GM21529 (cell line): ENCODE measurements around the gene ETNK2.

Experiments used
- ATAC-seq: cut with Tn5 transposase; IDR thresholded peaks from one replicate; pipeline ENCODE4 v1.9.1; 2021; ENCODE audit not compliant: unreplicated experiment

The ETNK2 gene

DNA sequence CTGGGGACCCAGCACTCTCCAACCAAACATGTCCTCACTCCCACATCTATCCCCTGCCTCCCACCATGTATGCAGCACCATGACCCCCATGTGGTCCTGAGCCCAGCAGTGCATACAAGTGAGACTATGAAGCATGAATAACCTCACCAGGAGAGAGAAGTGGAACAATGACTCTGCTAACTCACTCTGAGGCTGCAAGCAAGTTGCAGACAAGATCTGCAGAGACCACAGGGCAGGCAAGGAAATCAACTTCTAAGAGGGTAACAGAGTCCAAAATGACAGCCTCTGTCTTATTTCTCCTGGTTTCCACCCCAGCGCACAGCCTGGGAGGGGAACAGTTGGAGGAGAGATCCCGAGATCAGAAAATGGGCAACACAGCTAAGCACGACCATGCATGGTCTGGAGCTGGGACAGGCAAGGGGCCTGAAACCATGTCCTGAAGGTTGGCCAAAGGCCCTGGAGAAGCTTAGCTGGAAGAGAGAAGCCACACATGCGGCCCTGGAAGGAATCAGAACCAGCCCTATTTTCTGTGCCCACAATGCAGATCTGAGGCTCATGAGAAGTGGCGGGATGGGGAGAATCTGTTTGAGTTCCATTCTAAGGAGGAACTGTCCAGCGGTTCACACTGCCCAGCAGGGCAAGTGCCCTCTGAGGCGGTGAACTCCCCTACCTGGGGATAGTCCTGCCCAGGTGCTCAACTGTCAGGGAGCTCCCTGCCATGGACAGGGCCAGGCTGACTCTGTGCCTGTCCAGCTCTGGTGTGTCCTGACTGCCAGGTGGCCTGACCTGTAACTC, 26.8 kb upstream of the ETNK2 start:
- no peak for ATAC-seq

DNA sequence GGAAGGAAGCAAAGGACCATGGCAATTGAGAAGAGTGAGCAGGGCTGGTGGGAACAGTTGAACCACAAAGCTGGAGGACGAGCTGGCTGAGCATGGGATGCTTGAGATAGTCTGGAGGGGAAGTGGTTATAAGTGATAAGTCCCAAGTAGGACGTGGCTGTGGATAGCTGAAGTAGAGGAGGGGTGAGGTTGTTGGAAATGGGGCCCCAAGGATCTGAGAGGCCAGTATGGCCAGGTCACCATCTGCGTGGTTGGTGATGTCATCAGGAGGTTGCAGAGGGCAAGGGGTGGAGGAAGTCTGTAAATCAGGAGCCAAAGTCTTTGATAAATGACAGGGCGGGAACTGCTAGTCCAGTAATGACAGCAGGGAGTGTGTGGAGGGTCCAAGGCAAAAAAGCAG, 25.3 kb upstream of the ETNK2 start:
- ATAC-seq, result no peak

DNA sequence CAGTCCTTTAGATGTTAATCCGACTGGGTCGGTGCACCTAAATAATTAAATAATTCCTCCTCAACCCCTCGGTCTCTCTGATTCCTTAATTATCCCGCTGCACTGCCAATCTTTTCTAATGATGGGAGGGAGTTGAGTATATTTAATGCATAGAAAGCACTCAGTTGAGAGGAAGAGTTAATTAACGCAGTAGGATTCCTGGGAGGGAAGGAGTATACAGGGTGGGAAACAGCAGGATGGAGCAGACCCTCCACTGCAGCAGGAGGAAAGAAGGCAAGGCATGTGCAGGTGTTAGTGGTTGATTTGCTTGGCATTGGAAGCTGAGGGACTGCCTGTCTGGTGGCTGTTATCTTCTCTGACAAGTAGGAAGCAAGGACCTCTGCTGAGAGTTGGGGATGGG, 24.2 kb upstream of the ETNK2 start:
- ATAC-seq, result no peak

DNA sequence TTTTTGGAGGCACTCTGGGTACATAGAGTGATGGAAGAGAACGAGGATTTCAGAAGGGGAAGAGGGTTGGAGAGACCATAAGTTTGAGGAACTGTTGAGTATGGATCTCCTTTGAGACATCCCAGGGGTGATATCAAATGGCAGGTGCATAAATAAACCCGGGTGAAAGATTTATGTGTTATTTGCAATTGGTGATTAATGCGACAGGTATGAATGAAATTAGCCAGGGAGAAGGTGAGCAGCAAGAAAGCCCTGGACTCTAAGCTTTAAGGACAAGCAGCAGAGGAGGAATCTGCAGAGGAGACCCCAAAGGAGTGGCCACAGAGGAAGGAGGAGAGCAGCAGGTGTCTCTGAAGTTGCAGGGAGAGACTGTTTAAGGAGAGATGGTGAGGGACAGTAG, 23.1 kb upstream of the ETNK2 start:
- no peak for ATAC-seq

DNA sequence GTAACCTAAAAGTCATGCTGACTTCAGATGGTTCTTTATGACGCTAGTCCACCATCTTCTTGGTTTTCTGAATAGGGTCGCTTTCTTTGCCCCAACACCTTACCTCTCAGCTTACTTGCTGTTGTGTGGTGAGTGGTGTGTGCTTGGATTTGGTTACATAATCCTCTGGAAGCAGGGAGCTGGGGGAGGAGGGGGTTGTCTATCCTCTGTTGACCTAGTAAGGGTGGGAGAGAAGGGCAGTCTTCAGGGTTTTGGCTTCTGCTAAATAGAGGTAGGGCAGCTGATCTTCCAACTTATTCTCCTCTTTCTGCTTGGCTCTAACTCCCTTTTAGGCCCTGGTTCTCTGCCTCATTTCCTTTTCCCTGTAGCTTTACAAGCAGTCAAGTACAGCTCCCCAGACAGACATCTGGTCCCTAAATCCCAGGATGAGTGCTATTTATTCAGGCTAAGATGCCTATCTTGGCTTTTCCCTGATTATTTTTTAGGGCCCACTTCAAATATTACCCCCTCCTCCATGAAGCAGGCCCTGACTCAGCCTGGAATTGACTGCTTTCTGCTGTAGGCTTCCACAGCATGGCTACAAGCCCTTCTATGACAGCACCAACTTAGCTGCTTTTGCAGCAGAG, 20.7 kb upstream of the ETNK2 start:
- no peak for ATAC-seq

DNA sequence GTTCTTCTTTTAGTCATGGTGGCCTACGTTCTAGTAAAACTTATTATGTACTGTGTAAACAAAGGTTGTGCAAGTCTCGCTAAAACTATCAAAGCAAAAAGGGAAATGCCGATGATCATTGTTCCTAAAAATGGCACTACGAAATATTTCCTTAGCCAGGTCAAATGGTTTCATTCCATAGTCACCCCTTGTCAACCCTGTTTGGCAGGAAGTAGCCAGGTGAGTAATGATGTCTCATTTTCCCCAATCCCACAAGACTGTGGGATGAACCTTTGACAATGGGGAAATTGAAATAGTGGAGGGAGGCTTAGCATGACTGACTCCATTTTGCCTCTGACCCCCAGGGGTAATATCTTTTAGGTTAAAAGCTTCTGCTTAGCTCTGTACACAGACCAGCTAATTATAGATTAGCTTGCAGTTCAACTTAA, 19.9 kb upstream of the ETNK2 start:
- no peak for ATAC-seq

DNA sequence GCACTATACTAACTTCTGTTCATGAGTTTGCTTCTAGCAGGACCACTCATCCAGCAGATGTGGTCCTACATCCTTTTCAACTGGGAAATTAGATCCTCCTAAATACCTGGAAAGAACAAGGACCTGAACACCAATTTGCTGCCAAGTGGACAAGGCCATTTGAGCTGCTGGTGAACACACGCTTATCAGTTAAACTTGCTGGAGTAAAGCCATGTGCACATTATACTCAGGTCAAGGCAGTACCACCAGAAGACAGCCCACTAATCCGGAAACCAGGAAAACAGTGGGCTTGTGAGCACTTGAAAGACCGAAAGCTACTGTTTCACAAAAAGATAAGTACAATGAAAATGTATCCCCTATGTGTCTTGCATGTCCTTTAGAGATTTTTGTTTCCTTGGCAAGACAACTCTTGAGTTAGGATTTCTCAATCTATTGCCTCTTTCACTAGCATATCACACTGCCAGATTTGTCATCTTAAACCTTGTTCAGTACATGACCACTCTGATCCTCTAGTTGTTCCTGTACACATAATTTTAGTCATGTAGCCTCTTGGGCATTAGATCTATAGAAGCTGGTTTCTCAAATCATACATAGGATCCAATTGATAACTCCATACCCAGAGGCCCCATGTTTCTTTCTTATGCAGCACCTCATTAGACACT, 18.8 kb upstream of the ETNK2 start:
- no peak for ATAC-seq

DNA sequence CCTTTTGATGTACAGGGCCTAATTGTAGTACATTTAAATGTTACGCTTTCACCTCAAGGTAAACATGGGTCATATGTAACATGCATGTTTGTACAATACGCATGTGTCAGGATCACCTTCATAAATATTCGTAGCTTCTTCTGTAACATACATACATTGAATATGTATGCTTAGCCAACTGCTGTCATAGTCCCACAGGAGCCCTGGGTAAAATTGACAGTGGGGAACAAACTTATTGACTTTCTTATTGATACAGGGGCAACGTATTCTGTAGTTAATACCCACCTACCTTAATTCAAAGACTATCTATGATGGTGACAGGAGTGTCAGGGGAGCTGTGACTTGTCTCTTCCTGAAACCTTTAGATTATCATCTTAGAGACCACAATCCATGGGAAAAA, 18.0 kb upstream of the ETNK2 start:
- no peak for ATAC-seq

DNA sequence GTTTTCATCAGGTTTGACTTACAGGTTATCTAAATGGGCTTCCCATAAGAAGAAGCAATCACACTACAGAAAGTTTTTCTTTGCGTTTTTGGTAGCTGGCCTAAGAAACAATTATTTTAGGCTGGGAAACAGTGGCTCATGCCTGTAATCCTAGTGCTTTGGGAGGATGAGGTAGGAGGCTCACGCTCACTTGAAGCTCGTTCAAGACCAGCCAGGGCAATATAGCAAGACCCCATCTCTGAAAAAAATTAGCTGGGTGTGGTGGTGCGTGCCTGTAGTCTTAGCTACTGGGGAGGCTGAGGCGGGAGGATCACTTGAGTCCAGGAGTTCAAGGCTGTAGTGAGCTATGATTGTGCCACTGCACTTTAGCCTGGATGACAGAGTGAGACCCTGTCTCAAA, 15.9 kb upstream of the ETNK2 start:
- no peak for ATAC-seq

DNA sequence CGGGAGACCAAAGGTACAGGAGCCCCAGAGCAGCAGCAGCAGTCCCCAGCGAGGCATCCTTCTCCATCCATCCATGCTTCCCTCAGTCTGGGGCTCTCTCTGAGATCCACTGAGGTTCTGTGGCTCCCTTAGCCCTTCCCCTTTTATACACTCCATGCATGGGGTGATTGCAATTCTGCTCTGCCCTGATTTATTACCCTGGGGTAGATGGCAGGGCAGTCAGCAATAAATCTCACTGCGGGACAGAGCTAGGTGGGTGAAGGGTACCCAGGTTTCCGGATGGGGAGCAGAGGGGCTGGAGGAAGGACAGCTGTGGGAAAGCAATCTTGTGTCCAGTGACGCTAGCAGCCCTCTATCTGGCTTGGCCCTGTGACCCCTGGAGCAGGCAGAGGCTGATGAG, 14.4 kb upstream of the ETNK2 start, which contains the start of gene REN:
TSS of gene REN (minus strand) at position 119 of the 400 bp plus-strand sequence. CDS start at position 75, 44 bp downstream.
- no peak for ATAC-seq

DNA sequence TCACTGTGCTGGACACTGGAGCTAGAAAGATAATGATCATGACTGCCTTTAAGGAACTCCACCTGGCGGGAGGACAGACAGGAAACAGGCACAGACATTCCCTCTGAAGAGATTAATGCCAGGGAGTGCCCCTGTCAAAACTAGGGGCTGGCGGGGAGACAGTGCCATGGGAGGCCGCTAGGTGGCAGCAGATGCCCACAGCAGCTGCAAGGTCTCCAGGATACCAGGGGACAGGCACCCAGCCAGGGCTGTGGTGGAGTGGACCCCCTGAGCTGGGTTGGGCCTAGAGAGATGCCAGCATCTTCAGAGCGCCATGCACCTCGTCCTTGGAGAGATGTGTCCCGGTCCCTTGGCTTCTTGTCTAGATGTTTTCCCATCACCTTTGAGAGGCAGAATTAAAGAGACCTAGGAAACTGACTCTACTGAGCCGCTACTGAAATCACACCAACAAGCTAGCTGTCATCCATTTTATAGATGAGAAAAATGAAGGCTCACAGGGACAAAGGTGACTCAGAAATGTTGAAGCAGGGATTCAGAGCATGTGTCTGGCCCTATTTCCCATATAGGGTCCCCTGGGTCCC, 10.7 kb upstream of the ETNK2 start:
- no peak for ATAC-seq

DNA sequence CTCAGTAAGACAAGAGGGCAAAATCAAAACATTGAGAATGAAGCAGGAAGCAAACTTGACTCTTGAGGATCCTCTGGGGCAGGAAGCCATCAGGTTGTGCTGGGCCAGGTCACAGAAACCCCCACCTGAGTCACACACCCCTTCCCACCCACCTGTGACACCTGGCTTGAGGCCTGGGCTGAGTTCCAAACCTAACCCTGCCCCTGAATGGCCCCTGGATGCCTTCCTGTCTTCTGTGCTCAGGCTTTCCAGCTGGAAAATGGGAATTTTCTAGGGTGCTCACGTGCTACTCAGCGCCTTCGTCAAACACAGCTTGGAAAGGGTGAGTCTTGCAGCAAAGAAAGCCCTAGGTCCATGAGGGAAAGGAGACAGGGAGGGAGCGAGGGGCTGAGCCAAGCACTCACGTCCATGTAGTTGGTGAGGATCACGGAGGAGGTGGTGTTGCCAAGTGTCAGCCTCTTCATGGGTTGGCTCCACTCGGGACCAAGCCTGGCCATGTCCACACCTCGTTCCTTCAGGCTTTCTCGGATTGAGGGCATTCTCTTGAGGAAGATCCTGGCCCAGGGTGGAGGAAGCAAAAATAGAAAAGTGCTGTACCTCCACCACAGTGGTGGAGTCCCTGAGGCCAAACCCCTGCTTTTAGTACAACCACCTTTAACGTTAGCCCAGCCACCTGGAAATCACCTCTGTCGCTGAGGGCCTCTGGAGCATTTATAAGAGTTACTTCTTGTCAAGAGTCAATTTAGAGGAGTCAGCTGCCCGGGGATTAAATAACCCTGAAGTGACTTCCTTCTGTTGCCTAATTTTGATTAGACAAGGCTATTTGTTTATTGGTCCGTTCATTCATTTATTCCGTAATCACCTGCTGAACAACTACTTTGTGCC, 10.0 kb upstream of the ETNK2 start:
- no peak for ATAC-seq

DNA sequence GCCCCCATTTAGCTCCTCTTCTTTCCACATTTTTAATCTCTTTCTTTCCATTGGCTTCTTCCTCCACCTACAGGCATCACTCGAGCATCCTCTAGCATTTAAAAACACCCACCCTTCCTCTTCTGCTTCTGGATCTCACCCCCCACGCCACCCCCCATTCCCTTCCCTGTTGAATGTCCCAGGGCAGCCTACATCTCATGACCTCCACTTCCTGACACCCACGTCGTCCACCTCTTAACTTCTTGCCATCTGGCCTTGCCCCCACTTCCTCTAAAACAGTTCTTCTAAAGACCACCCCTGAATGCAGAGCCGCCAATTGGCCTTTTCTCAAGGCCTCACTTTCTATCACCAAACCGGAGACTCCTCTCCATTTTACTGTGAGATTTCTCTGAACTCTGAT, 6.1 kb upstream of the ETNK2 start:
- no peak for ATAC-seq

DNA sequence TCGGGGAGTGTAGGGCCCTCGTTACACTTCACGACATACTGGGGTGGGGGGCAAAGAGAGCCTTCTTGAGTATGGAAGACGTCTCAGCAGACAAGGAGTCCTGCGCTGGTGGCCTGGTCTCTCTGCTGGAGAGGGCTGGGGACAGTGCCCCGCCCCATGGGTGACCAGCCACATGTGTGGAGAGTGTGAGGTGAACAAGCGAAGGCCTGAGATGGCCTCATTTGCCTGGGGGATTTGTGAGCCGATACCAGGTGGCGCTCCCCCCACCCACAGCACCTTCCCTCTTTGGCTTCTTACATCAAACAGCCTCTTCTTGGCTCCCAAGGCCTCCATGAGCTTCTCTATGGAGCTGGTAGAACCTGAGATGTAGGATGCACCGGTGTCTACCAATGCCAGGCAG, 4.0 kb upstream of the ETNK2 start:
- ATAC-seq, result no peak

DNA sequence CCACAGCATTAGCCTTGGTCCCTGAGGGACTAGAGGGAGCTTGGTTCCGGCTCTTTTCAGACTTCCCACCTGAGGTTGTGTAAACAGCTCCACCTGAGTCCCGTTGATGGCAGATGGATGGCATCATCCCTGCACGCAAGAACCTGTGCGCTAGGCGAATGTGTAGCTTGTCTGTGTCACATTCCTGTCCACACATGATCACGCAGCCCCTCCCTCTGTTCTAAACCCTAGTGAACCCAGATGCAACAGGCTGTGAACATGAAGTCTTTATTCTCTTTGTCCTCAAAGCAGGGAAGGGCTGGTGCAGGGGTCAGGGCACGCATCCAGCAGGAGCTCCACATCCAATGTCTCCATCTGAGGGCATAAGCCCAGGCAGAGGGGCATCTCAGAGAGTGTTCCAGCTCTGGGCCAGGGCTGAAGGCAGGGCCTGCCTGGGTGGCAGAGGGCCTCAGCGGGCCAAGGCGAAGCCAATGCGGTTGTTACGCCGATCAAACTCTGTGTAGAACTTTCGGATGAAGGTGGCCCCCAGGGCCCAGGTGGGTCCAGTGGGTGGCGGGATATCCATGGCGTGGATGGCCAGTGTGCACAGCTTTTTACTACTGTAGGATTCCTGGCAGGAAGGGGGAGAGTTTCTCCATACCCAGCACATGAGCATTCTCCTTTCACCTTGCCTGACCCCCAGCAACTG, 2.9 kb upstream of the ETNK2 start:
- no peak for ATAC-seq

DNA sequence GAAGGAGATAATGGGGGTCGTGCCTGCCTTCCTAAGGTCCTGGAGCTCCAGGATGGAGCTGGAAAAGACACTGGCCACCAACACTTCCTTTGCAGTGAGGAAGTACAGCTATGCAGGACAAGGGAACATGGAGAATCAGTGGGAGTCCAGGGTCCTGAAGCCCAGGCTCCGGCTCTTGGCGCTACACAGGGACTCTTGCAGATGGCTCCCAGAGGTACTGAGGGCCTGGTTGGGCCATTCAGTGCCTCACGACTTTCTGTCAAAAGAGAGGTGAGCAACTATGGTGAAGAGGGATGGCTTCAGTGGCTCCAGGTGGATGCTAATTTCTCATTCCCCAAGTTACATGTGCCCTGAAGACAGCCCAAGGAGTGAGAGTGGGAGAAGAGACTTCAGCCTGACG, 1.8 kb upstream of the ETNK2 start:
- no peak for ATAC-seq

DNA sequence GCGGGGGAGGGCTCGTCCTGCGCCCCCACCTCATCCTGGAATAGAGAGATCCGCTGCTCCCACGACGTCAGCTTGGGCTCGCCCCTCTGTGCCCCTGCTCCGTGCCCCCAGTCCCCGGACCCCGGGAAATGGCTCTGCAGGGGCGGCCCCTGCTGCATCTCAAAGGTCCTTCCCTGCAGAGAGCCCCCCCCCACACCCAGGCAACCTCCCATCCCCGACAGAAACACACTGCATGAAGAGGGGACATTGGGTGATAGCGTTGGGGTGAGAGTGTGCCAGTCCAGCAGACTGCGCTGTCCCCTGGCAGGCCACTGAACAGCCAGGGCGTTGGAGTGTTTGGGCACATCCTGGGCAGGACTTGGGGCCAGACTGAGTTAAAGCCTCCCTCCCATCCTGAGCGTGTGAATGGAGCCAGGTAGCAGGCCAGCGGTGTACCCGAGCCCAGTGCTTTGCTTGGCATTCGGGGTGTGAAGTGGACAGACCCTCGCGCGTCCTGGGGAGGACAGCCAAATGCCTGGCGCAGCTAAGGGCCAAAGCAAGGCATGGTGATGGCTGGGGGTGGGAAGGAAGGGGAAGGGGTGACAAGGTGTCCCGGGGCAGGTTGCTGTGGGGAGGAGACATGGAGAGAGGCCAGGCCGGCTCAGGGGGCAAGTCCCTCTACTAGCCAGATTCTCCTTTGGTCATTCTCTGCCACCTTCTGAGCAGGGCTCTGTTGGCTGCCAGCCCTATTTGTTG, 633 bp upstream of the ETNK2 start:
- no peak for ATAC-seq

DNA sequence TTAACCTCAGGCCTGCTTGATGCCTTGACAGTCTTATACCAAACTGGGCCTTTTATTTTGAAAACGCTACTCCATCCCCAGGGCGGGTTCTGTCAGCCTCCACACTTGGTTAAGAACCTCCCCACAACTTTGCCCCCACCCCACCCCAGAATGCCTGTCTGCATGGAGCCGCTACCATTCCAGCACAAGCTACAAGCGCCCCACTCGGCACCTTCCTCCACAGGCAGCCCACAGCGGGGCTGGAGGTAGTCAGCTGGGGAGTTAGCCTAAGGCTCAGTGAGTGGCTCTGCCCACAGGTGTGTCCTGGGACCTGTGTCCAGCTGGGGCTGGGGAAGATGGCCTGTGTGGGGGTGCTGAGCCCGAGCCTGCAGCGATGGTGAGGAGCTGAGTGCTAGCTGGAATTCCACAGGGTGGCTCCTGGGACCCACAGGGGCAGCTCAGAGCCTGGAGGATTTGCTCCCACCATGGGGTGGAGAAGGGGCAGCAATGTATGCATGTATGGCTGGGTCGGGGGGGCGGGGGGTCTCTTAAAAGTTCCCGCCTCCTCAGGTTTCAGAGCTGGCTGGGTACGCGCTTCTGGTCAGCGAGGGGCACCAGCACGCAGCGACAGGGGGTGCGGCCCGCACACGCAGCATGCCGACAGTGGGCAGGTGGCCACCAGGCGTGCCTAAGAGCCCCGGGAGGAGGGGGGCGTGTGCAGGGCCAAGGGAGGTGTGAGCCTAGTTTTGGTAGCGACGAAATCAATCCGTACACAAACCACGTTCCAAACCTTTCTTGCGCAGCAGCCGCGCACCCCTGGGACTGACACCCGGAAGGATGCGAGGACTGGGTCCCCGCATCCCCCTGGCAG, 917 bp downstream of the ETNK2 start:
- no peak for ATAC-seq
